Hepatic stellate cell (primary cell): Measurements from ENCODE around the gene SMARCD3.

Experiments
- DNase-seq: peaks from one replicate; pipeline ENCODE4 v3.0.0; 2011; ENCODE audit warnings: low spot score

The SMARCD3 gene

DNA sequence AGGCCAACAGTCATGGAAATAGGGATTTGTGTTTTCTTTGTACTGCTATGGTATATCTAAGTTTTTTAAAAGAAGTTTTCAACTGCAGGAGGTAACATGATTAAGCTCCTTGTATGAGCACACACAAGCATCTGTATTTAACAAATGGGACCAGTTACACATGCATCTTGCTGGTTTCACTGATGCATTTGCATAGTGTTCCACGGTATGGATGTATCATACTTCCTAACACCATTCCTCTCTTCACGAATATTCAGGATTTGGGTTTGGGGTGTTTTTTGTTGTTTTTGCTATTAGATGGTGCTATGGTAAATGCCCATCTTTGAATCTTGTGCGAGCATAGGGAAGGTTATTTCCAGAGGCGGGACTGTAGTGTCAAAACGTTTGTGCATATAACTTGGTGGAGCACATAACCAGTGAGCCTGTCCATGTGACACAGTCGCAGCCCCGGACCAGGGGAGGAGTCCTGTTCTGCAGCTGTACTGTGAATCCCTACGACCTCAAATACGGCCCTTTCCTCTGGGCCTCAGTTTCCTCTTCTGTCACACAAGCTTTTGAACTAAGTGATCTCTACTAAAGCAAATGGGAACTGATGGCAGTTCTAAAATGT is 40.1 kb downstream of the SMARCD3 start:
- DNase-seq, result no peak

DNA sequence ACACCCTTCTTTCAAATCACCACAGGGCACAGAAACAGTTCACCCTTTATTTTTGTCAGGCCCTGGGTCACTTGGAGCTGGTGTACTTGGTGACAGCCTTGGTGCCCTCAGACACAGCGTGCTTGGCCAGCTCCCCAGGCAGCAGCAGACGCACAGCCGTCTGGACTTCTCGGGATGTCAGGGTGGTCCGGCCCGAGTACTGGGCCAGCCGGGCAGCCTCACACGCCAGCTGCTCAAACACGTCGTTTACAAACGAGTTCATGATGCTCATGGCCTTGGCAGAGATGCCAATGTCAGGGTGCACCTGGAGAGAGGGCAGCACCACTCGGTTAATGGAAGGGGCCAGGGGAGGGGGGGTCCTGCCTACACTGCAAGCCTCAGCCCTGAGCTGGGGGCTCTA is 40.7 kb downstream of the SMARCD3 start:
- no peak for DNase-seq

DNA sequence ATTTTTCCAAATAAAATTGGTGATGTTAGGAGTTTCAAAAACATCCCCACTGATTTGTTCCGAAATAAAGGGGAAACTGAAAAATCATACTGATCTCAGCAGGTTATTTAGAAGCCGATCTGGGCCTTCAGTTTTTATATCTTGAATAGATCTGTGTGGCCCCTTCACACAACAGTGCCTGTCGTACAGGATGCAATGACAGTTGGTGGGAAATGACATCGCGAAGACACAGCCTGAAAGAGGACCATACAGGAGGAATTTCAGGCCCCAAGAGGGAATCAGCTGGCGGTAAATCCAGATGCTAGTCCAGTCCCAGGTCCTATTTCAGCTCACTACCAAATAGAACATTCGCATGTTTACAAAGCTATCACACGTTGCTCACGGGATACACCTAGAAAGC is 41.2 kb downstream of the SMARCD3 start:
- DNase-seq, result no peak

- no peak for DNase-seq
These were observed 41.6 kb downstream of the SMARCD3 start for GRCh38 chr7:151206914-151207313.

DNA sequence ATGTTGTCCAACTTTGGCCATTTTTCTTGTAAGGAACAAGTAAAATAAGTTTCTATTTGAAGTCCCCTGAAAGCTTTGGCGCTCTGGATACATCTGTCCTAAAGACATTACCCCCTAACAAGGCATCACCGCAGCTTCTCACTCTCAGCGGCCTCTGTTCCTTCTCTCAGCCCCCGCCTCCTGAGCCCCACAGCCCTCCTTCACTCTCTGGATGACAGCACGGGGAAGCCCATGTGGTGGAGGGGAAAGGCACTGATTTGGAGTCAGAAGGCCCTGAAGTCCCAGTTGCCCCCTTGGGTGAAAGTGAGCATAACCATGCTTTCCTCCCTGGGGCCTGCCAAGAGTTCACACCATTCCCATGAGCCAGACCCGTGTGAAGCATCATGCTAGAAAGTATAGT is 42.8 kb downstream of the SMARCD3 start:
- DNase-seq, result no peak

- no peak for DNase-seq
These were observed 44.0 kb downstream of the SMARCD3 start for GRCh38 chr7:151204383-151205032.

DNA sequence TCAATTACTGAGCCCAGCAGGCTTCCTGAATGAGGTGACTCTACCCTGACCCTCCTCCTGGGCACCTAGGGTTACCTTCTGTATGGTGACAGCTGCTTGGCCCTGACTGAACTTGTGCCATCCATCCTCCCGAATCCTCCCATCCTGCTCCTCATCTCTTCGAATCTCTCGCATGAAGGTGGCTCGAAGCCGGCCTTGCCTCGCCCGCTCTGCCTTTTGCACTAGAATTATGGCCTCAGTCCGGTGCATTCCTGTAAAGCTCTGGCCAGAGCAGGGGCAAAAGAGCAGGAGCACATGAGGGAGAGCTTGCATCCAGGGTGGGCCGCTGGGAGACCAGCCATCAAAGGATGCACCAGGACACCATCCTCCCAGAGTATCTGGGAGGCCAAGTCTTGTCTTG is 45.7 kb downstream of the SMARCD3 start:
- no peak for DNase-seq

GRCh38 chr7:151201751-151202150 is 46.7 kb downstream of the SMARCD3 start:
- no peak for DNase-seq

GRCh38 chr7:151201344-151201743 is 47.1 kb downstream of the SMARCD3 start:
- no peak for DNase-seq

DNA sequence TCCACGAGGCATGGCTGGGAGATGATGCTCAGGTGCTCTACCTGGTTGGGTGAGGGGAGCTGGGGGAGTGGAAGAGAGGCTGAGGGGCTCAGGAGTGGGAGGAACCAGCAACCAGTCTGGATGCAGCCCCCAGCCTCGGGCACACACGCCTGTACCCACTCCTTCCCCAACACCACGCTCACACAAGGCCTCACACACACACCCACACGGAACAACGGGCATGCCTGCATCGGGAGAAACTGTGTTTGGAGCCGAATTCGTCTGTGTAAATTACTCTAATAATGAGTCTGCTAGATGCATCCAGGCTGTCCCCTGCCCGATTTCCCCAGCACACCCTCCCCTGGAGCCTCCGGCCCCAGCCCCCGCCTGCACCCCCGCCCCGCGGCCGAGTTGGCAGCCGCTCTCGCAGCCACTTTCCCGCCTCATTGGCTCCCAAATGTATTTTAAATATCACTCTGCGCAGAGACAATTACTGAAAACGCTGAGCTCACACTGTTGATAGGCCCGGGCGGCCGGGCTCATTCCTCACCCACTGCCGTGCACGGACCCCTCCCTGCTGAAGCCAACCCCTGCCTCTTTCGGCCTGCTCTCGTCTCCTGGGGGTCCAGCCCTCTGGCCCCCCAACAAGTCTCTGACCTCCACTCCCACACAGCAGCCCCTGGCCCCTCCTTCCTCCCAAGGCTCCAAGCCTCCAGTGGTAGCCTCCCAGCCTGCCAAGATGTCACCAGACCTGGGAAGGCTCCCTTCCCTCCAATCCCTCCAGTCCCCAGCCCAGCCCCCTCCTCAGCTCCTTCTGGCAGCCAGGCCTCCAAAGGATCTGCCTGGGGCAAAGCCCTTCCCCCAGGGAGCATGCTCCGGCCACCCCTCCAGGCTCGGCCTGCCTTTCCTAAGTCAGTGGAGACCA is 49.3 kb downstream of the SMARCD3 start:
- no peak for DNase-seq

- no peak for DNase-seq
These were observed 50.6 kb downstream of the SMARCD3 start for GRCh38 chr7:151197932-151198331.

DNA sequence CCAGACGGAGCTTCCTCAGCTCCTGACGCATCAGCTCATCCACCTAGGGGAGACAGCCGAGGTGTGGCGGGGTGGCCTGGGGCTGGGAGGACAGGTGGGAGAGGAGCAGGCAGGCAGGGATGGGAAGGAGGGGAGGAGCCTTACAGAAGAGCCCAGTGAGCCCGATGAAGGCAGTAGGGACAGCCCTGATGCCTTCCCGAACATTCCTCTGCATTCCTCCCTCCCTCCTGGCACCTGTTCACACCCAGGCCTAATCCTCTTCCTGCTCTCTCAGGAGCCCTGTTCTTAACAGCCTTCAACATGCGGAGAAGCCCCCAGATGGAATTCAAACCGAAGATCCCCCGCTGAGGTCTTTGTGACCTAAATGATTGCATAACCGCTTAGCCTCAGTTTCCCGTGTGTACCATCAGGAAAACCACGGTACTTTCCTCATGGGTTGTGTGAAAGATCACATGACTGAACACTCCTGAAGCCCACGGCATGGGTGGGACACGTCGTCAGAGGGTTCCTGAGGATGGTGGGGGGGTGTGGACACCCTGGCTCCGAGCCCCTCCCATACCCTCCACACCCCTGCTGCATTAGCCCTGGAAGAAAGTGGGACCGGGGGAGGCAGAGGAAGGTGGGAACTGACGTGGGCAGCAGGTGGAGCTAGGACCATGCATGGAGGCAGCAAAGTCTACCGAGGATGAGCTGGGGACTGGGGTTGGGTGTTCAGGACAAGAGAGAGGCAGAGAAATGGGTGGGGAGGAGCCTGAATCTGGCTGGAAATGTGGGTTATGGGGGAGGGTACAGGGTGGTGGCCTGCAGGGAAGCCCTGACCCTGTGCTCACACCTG is 52.7 kb downstream of the SMARCD3 start:
- DNase-seq, result no peak

DNA sequence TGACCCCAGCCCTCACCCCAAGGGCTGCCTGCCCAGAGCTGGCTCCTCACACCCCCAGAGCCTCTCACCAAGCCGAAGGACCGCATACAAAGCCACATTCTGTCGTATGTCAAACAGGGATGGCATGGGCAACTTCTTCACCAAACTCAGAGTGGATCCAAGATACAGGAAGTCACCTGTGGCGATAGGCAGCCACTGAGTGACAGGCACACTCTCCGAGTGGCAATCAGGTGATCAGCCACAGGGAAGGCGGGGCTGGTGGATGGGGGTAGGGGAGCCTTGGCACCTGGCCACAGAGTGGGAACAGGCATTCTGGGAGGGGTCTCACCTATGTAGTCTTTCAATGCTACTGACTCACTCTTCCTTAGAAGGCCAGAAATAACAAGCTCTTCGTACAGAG is 54.3 kb downstream of the SMARCD3 start:
- no peak for DNase-seq

GRCh38 chr7:151193203-151193978 is 55.1 kb downstream of the SMARCD3 start:
- no peak for DNase-seq

- no peak for DNase-seq
These were observed 56.4 kb downstream of the SMARCD3 start for GRCh38 chr7:151192002-151192539.

GRCh38 chr7:151191544-151191943 is 57.0 kb downstream of the SMARCD3 start:
- DNase-seq, result no peak

DNA sequence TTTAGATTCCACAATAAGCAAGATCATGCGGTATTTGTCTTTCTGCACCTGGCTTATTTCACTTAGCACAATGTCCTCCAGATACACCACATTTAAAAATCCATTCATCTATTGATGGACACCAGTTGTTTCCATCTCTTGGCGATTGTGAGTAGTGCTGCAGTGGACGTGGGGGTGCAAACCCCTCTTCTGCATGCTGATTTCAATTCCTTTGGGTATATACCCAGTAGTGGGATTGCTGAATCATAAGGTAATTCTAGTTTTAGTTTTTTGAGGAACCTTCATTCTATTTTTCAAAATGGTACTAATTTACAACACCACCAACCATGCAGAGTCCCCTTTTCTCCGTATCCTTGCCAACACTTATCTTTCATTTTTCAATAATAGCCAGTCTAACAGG is 59.5 kb downstream of the SMARCD3 start:
- DNase-seq, result no peak
